GM12865 (cell line): Measurements from ENCODE around the gene MROH7.

Source experiments
- DNase-seq: peaks from one replicate; pipeline ENCODE4 v3.0.0; 2010; ENCODE audit warnings: low read depth
- H3K4me3 ChIP-seq: 2 replicates; pipeline ENCODE4 v1.5.1; 2011; ENCODE audit warnings: mild to moderate bottlenecking, low read depth, low read length, control low read depth
- CTCF ChIP-seq: IDR thresholded peaks from 2 replicates; pipeline ENCODE4 v1.5.1; 2011; ENCODE audit warnings: low read length, control low read depth, low read depth, inconsistent platforms; ENCODE audit not compliant: insufficient read depth; ENCODE audit errors: missing control alignments

MROH7 gene

DNA sequence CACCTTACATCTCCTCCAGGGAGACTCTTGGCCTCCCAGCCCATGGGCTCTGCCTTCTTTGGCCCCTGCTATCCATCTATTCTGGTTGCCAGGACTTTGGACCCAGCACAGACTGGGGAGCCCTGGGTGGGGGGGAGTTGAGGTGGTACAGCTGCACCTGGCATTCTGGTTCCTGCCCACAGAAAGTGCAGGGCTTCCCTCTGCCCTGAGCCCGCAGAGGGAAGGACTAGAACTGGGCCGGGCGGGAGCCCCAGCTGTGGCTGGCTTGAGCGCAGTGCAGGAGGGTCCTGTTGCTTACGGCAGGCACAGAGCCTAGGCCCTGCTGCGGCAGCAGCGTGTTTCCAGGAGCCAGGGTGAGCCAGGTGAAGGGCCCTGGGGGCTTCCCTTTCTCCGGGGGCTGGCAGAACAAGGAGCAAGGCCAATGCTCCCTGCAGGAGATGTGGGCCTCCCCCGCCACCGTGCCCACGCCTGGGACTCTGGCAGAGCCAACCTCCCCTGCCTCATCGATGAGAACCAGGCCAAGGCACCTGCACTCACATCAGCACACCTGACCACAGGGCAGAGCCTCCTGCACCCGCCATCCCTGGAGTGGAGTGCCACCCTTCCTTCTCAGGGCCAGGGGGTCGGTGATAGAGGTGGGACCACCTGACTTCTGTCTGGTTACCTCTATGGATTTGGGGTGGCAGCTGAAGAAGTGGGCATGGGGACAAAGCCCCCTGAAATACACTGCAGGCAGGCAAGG is 106.7 kb downstream of the MROH7 start:
- TF ChIP-seq CTCF, result no peak
- DNase-seq, result no peak
- H3K4me3 ChIP-seq, result no peak overlapping the region

- no peak for DNase-seq
- no peak overlapping the region for H3K4me3 ChIP-seq
- no peak for TF ChIP-seq CTCF
Measured at GRCh38 chr1:54750596-54750995, 109.0 kb downstream of the MROH7 start.

GRCh38 chr1:54751426-54751825 is 109.8 kb downstream of the MROH7 start:
- DNase-seq, result no peak
- no peak for TF ChIP-seq CTCF
- no peak overlapping the region for H3K4me3 ChIP-seq

GRCh38 chr1:54754045-54754444 is 112.5 kb downstream of the MROH7 start:
- no peak for DNase-seq
- no peak for TF ChIP-seq CTCF
- no peak overlapping the region for H3K4me3 ChIP-seq

- no peak for DNase-seq
- TF ChIP-seq CTCF, result no peak
- H3K4me3 ChIP-seq, result no peak overlapping the region
Measured at GRCh38 chr1:54754486-54755285, 113.1 kb downstream of the MROH7 start.

- no peak for TF ChIP-seq CTCF
- DNase-seq, result no peak
- no peak overlapping the region for H3K4me3 ChIP-seq
Measured at GRCh38 chr1:54757833-54758232, 116.2 kb downstream of the MROH7 start.
